Measurements from ENCODE around the gene ACP3.
"Not testable (repeated sequence)": the region's sequence is repeated elsewhere in the genome, so short reads cannot be mapped to it uniquely, and the experiment has no call there.

ACP3 gene, protein sequence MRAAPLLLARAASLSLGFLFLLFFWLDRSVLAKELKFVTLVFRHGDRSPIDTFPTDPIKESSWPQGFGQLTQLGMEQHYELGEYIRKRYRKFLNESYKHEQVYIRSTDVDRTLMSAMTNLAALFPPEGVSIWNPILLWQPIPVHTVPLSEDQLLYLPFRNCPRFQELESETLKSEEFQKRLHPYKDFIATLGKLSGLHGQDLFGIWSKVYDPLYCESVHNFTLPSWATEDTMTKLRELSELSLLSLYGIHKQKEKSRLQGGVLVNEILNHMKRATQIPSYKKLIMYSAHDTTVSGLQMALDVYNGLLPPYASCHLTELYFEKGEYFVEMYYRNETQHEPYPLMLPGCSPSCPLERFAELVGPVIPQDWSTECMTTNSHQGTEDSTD

DNA sequence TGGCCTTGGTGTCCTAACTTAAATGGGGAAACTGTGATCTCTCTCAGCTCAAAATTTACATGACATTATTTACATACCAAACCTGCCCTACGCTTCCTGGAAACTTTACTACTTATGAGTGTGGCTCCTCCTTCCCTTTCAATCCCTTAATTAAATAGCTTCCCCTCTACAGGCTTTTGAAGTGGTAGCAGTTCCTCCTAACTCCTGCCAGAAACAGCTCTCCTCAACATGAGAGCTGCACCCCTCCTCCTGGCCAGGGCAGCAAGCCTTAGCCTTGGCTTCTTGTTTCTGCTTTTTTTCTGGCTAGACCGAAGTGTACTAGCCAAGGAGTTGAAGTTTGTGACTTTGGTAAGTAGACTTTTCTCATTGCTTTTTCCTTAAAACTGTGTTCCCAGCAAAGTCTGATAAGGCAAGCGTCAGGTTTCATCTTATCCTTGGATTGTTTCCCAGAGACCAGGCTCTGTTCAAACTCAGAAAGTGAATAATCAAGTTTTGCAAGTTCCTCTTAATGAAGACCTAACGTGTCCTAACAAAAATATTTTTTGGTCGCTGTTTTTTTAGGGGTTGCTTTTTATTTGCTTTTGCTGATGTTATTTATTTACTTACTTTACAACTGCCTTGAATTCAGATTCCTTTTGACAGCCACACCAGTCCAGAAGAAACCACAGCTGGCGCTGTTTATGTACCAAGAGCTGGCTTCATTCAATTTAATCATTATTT lies at the start of gene ACP3:
Gene ACP3, plus strand, starts transcription at position 179 of the 720 bp plus-strand sequence. Its CDS starts 50 bp downstream, at position 229.
- DNase-seq (ENCODE audit: low read depth in 1 of 2, low spot score in 1 of 2): no peak

DNA sequence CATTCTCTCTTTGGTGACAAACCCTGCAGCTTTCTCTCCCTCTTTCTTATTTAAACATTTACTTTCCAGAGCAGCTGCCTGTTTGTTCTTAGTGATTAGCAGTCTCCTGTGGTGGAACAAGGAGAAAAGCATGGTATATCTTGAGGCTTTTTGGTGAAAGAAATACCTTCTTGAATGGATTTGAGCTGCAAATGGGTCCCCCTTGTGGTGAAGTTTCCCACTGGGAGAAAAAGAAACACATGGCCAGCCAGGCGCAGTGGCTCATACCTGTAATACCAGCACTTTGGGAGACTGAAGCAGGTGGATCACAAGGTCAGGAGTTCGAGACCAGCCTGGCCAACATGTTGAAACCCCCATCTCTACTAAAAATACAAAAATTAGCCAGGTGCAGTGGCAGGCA lies 48.3 kb upstream of the ACP3 start:
- no peak for DNase-seq (ENCODE audit: low read depth in 1 of 2, low spot score in 1 of 2)

DNA sequence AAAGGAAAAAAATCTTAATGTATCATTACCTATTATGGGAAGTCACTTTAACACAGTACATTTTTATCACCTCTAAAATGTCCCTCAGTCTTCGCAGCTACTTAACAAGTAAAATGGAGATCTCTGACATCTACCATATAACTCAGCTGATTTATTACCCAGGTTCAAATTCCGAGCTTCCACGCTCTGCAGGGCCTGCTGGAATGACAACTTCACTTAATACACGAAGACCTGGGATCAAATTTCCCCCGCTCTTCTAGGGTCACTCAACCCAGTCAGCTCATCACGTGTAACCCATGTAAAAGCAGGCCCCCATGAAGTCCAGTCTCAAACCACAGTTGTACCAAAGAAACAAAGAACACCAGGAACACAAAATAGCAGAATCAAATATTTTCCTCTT lies 44.2 kb upstream of the ACP3 start:
- DNase-seq (ENCODE audit: low read depth in 1 of 2, low spot score in 1 of 2): no peak

DNA sequence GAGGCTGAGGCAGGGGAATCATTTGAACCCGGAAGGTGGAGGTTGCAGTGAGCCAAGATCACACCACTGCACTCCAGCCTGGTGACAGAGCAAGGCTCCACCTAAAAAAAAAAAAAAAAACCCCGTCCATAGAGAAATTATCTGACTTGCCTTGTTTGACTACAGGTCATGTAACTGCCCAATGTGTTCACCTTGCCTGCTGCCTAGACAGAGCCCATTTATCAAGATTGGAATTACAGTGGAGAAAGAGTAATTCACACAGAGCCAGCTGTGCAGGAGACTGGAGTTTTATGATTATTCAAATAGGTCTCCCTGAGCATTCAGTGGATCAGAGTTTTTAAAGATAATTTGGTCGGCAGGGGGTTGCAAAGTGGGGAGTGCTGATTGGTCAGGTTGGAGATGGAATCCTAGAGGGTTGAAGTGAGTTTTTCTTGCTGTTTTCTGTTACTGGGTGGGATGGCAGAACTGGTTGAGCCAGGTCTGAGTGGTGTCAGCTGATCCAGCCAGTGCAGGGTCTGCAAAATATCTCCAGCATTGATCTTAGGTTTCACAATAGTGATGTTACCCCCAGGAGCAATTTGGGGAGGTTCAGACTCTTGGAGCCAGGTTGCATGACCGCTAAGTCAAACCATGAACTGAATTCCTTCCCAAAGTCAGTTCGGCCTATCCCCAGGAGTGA lies 40.8 kb upstream of the ACP3 start:
- no peak for DNase-seq (ENCODE audit: low read depth in 1 of 2, low spot score in 1 of 2)

DNA sequence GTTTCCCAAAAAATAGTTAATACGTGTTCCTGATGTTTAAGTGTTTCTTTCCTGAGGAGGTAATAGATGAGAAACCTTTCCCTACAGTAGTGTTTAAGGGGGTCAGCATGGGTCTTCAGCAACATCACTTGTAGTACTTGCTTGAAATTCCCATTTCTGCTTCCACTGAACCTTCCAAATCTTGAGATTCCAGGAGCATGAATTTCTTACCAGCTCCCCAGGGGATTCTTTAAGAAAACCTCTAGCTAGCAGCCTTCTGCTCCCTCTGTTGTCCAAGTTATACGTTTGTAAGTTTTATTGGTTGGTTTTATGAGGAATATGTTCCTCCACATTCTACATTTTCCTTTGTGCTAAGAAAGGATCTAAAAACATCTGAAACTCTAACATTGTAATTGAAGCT lies 38.2 kb upstream of the ACP3 start:
- no peak for DNase-seq (ENCODE audit: low read depth in 1 of 2, low spot score in 1 of 2)

DNA sequence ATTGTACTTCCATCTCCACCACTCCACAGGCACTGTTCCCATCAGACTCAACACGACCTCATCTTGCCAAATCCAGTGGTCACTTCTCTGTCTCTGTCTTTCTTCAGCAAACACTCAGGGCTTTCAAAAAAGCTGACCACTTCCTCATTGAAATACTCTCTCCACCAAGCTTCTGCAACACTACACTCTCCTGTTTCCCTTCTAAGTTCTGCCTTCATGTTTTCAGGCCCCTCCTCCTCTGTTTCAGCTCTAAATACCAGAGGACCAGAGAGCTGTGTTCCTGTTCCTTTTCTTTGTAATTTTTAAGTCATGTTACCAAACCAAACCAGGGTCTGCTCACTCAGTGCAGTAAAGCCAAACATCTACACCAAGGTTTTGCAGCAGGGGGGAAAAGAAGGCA lies 33.8 kb upstream of the ACP3 start:
- no peak for DNase-seq (ENCODE audit: low read depth in 1 of 2, low spot score in 1 of 2)

DNA sequence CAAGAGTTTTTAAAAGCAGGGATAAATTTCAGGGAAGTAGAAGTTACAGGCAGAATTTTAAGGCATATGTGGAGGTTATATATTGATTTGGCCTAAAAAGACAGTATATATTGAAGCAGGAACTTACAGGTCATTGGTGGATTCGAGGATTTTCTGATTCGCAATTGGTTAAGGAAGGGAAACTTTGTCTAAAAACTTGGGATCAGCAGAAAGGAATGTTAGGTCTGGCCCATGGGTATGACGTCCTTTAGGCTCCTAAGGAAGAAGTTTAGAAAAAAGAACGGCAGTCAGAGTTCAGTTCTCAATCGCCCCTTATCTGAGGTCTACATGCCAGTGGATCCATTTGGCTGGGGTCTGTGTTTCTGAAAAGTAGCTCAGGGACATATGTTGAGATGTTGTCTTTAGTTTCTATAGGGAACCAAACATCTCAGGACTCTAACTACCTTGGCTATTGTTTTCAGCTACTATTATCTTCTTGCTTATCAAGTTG lies 33.2 kb upstream of the ACP3 start:
- DNase-seq (ENCODE audit: low read depth in 1 of 2, low spot score in 1 of 2): no peak

DNA sequence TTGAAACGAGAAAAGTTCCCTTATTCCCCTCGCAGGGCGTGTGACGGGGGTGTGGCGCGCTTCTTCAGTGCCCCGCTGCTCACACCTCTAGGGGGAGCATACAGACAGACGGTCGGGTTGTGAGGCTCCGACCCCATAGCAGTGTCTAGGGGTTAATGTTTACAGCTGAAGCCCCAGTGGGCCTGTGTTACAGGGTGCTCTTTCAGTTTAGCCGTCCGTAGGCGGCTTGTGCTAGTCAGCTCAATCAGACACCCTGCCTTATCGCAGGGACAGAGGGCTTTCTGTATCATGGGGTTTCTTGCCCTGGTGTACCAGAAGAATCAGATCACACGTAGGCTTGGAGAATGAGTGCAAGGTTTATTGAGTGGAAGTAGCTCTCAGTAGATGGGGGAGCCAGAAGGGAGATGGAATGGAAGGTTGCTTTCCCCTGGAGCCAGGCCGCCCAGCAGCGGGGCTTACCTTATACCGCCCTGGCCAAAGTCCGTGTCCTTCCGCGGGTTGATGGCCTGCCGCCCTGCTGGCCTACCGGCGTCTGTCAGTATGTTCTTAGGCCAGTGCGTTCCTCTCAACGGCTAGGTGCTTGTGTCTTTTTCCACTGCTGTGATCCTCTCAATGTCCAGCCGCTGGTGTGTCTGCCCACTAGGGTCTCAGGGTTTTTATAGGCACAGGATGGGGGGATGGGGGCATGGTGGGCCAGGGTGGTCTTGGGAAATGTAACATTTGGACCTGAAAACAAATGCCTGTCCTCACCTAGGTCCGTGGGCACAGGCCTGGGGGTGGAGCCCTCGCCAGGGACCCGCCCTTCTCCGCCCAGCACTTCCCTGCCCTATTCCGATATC lies 32.2 kb upstream of the ACP3 start:
- DNase-seq (ENCODE audit: low read depth in 1 of 2, low spot score in 1 of 2): no peak

DNA sequence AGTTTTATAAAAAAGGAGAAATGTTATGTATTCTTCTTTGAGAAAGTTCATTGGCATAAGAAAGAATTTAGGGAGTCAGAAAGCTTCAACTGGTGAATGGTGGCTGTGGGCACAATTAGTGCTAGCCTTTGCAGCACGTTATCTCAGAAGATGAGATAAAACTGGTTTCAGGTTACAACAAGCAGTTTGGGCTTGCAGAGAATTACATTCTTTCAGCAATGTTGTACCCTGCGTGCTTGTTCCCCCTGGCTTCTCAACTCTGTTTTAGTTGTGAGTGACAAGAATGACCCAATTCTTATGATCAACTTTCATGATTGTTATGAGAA lies 31.6 kb upstream of the ACP3 start:
- no peak for DNase-seq (ENCODE audit: low read depth in 1 of 2, low spot score in 1 of 2)

DNA sequence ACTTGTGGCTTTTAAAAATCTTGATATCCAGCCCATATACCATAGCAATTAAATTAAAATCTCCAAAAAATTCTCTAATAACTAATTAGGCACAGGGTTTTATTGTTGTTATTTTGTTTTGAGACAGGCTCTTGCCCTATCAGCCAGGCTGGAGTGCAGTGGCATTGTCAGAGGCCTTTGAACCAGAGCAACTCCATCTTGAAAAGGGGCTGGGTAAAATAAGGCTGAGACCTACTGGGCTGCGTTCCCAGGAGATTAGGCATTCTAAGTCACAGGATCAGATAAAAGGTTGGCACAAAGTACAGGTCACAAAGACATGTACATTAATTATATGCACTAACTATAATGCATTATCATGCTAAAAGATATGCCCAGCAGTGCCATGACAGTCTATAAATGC lies 31.2 kb upstream of the ACP3 start:
- DNase-seq (ENCODE audit: low read depth in 1 of 2, low spot score in 1 of 2): no peak

DNA sequence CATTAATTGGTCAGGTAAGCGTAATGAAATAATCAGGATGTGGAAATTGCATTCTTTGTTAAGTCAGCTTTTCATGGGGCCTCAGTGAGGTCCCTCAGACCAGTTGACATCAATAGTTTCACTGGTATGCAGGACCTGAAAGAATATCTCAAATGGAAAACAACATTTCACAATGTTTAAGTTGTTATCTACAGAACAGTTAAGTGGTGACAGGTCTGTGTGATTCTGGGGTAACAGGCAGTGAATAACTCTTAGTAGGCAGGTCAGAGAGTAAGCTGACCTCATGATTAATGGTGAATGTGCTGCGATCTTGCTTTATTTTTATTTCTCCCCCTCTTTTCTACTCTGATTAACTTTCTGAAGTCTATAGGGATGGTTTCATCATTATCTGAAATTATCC lies 28.9 kb upstream of the ACP3 start:
- no peak for DNase-seq (ENCODE audit: low read depth in 1 of 2, low spot score in 1 of 2)

DNA sequence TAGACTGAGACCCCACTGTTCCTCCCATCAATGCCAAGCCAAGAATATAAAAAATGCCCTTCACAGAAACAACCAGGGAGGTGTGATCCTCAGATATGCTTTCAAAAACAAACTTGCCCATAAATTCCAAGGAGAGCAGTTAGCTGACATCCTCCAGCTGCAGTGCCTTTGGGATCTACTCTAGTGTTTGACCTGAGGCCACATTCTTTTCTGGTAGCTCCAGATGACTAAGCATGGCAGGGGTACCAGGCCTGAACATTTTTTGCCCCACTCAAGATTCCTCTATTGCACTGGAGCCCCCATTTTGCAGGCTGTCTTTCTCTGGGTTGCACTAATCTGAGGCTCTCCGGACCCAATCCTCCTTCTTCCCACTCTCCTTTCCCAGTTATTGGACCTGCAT lies 27.9 kb upstream of the ACP3 start:
- DNase-seq (ENCODE audit: low read depth in 1 of 2, low spot score in 1 of 2): no peak

DNA sequence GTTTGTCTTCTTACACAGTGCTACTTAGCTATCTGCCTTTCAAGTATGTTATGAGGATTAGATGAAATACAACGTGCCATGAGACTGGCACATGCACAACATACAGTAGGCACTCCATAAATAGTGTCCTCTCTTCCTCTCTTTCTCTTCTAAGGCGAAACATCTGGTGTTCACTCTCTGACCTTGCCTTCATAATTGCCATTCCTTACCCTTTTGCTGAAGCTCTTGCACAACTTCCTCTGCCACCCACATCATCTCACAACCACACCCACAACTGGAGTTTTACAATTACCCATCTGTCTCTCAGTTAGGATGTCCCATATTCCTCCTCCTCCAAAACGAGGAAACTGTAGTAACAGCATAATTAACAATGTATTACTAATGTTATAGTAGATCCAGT lies 26.4 kb upstream of the ACP3 start:
- no peak for DNase-seq (ENCODE audit: low read depth in 1 of 2, low spot score in 1 of 2)

DNA sequence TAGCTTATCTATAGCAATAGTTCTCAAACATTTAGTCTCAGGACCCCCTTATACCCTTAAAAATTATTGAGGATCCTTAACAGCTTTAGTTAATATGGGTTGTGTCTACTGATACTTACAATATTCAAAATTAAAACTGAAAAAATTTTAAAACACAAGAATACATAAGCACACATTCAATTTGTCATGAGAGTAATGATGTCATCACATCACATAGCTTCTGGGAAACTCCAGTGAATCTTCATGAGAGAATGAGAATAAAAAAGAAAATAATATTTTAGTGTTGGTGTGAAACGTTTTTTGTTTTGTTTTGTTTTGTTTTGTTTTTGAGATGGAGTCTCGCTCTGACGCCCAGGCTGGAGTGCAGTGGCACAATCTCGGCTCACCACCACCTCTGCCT lies 25.2 kb upstream of the ACP3 start:
- no peak for DNase-seq (ENCODE audit: low read depth in 1 of 2, low spot score in 1 of 2)

DNA sequence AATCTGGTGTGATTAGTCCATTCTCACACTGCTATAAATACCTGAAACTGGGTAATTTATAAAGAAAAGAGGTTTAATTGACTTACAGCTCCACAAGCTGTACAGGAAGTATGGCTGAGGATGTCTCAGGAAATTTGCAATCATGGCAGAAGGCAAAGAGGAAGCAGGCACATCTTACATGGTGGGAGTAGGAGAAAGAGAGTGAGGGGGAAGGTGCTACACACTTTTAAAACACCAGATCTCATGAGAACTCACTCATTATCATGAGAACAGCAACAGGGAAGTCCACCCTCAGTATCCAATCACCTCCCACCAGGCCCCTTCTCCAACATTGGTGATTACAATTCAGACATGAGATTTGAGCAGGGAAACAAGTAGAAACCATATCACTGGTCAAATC lies 24.0 kb upstream of the ACP3 start:
- no peak for DNase-seq (ENCODE audit: low read depth in 1 of 2, low spot score in 1 of 2)

DNA sequence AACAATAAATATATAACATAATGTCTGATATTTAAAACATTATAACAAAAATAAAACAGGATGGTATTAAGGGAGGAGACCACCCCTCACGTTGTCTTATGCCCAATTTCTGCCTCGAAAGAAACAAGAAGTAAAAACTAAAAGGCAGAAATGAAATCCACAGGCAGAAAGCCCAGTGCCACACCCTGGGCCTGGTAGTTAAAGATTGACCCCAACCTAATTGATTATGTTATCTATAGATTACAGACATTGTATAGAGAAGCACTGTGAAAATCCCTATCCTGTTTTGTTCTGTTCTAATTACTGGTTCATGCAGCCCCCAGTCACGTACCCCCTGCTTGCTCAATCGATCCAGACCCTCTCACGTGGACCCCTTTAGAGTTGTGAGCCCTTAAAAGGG lies 22.3 kb upstream of the ACP3 start:
- DNase-seq (ENCODE audit: low read depth in 1 of 2, low spot score in 1 of 2): no peak

DNA sequence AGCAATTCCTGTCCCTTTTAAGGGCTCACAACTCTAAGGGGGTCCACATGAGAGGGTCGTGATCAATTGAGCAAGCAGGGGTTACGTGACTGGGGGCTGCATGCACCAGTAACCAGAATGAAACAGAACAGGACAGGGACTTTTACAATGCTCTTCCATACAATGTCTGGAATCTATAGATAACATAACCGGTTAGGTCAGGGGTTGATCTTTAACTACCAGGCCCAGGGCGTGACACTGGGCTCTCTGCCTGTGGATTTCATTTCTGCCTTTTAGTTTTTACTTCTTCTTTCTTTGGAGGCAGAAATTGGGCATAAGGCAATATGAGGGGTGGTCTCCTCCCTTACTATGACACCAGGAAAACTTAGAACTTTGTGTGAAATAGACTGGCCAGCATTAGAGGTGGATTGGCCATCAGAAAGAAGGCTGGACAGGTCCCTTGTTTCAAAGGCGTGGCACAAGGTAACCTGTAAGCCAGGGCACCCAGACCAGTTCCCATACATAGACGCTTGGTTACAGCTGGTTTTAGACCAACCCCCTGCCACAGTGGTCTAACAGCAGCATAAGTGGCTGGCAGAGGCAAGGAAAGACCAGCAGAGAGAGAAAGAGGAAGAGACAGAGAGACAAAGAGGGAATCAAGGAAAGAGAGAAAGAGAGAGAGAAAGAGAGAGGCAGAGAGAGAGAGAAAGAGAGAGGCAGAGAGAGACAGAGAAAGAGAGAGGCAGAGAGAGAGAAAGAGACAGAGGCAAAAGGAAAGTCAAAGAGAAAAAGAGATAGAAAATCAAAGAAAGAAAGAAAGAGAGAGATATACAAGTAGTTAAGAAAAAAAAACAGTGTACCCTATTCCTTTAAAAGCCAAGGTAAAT lies 13.6 kb upstream of the ACP3 start:
- not testable (repeated sequence) for DNase-seq (ENCODE audit: low read depth in 1 of 2, low spot score in 1 of 2)

DNA sequence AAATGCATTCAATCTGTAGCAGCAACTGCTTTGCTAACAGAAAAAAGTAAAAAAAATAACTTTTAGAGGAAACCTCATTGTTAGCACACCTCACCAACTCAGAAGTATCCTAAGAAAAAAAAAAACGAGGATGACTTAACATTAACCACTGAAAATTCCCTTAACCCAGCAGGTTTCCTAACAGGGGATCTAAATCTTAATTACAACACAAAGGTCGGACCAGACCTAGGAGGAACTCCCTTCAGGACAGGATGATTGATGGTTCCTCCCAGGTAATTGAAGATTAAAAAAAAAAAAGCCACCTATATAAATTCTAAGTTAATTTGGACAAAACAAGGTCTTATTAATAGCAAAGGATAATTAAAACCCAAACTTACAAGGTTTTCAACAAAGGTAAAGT lies 12.9 kb upstream of the ACP3 start:
- not testable (repeated sequence) for DNase-seq (ENCODE audit: low read depth in 1 of 2, low spot score in 1 of 2)

DNA sequence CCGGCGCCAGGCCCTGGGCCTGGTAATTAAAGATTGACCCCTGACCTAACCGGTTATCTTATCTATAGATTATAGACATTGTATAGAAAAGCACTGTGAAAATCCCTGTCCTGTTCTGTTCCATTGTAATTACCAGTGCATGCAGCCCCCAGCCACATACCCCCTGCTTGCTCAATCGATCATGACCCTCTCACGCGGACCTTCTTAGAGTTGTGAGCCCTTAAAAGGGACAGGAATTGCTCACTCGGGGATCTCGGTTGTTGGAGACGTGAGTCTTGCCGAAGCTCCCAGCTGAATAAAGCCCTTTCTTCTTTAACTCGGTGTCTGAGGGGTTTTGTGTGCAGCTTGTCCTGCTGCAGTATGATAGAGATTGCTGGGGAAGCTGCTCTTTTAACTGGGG lies 7.2 kb upstream of the ACP3 start:
- not testable (repeated sequence) for DNase-seq (ENCODE audit: low read depth in 1 of 2, low spot score in 1 of 2)

DNA sequence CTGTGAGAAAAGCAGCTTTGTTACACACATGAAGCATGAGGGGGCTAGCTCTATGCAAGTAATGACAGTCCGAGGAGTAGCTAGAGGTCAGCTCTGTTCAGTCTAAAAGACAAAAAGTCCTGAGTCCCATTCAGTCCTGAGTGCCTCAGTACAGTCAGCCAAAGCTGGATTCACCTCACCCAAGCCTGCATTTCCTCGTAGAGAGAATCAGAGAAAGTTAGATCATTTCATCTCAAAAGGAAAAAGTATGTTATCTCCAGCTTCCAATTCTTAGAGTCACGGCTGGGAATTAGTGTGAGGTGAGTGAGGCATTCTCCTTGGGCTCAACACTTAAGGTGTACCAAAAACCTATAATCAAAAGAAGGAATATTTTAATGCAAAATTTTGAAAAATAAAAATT lies 5.9 kb upstream of the ACP3 start:
- DNase-seq (ENCODE audit: low read depth in 1 of 2, low spot score in 1 of 2): no peak

Data from stimulated activated CD4-positive, alpha-beta T cell treated with anti-CD3 and anti-CD28 coated beads, Interleukin-15, amount 100 ng/mL, for 1 hour (primary cell).